ENCODE measurements around the gene PSMD14. TPM values are rescaled to one million over a fixed set of nuclear protein-coding genes. Genes with fewer than 3 reads are reported as not detected.

Gene PSMD14
- total RNA-seq, 1 experiment from 2014 or later: 83.7 TPM

GRCh38 chr2:161402297-161402696 is 94.1 kb downstream of the PSMD14 start:
- Histone ChIP-seq H3K14ac (ENCODE audit: insufficient read depth, low read length) (no peak overlapping the region), H3K27me3 (ENCODE audit: insufficient read depth, low read length) (no peaks in the 10 kb centered on the region), H2AK5ac (ENCODE audit: insufficient read length, low read length) (no peak overlapping the region), H2BK120ac (ENCODE audit: low read depth, low read length, poor library complexity, severe bottlenecking) (no peak overlapping the region), H3K27ac (ENCODE audit: insufficient read length, low read depth, low read length) (no peak overlapping the region), H3T11ph (ENCODE audit: low read length) (no peak overlapping the region), H2BK20ac (ENCODE audit: low read depth, low read length, poor library complexity, severe bottlenecking) (no peak overlapping the region), H4K5ac (ENCODE audit: insufficient read length, low read depth, low read length) (no peak overlapping the region), H2BK15ac (ENCODE audit: low read depth, low read length) (no peak overlapping the region), H3K23ac (ENCODE audit: insufficient read length, low read depth, low read length) (no peak overlapping the region), H3K79me1 (ENCODE audit: insufficient read depth, low read depth, low read length, poor library complexity, severe bottlenecking) (no peaks in the 10 kb centered on the region), H3K4me1 (ENCODE audit: insufficient read depth, low read length) (no peaks in the 10 kb centered on the region), H3K9me3 (ENCODE audit: control insufficient read depth, low read depth, low read length) (no peaks in the 10 kb centered on the region), H4K91ac (ENCODE audit: insufficient read length, low read depth, low read length) (no peak overlapping the region), H3K4me2 (ENCODE audit: insufficient read depth, insufficient read length, low read length) (no peak overlapping the region), H4K8ac (replicated peaks; ENCODE audit: insufficient read length, low read depth, low read length) (no peak overlapping the region), H2BK5ac (ENCODE audit: insufficient read length, low read length) (no peak overlapping the region), H3K56ac (ENCODE audit: insufficient read length, low read depth, low read length) (no peak overlapping the region), H4K20me1 (ENCODE audit: control insufficient read depth, insufficient read depth, insufficient read length) (no peaks in the 10 kb centered on the region), H3K23me2 (ENCODE audit: insufficient read length, low read depth, low read length, poor library complexity, severe bottlenecking) (no peaks in the 10 kb centered on the region), H2BK12ac (ENCODE audit: insufficient read length, low read depth, low read length) (no peak overlapping the region), H3K18ac (ENCODE audit: insufficient read length, low read depth, low read length) (no peak overlapping the region), H3K79me2 (ENCODE audit: insufficient read depth, low read length) (no peaks in the 10 kb centered on the region), H3K9ac (ENCODE audit: extremely low read depth, insufficient read length, low read length) (no peak overlapping the region), H2AFZ (ENCODE audit: low read length) (no peak overlapping the region), H3K4ac (ENCODE audit: low read depth, low read length) (no peak overlapping the region)
- H3K9me3 Mint-ChIP-seq: no peaks in the 10 kb centered on the region
- TF ChIP-seq CTCF (conservative IDR thresholded peaks at IDR 0.05): no peak
- no peaks in the 10 kb centered on the region for H3K4me1 Mint-ChIP-seq
- WGBS (ENCODE audit: extremely low coverage, insufficient read length, low lambda C conversion rate): no CpG with 5 or more reads among the region's 4 CpGs
- H3K27ac Mint-ChIP-seq: no peak overlapping the region; a peak in 1 of 7 replicates
- H3K27me3 Mint-ChIP-seq (ENCODE audit: low read depth): no peaks in the 10 kb centered on the region
- peaks cover 4 to 12% (median 9%) of the 10 kb centered on the region in 3 experiments; a peak in 5 of 7 replicates for H3K36me3 Mint-ChIP-seq (ENCODE audit: insufficient read depth in 1 of 3, low read depth in 3 of 3)
- H3K4me3 Mint-ChIP-seq: no peak overlapping the region
- DNase-seq: no peak
